ENCODE measurements around the gene MRPS21.

- TF ChIP-seq POLR2A (IDR thresholded peaks at IDR 0.05; ENCODE audit: extremely low read depth, insufficient read length) (no peak), CTCF (IDR thresholded peaks at IDR 0.05; ENCODE audit: low read depth, low read length) (no peak)
Measured at GRCh38 chr1:150269451-150269850, 24.2 kb upstream of the MRPS21 start.

Measured in NB4 (cell line).